HL-60/S4 treated with retinoic acid at 250 ng/mL for 4 days and 3 days (cell line): Measurements from ENCODE around the gene BAIAP3.

Experiments used
- in situ Hi-C: fragments of 300-500 bp; cut with MboI; formaldehyde crosslinking; loops from 2 replicates; pipeline ENCODE4 v1.7.0; 2022; ENCODE audit warnings: low sequenced_read_pairs

BAIAP3 gene

GRCh38 chr16:1298406-1298805 is 35.0 kb upstream of the BAIAP3 start:
- in situ Hi-C loops = no loop called here

- in situ Hi-C loops = no loop called here
These were observed 34.2 kb upstream of the BAIAP3 start for GRCh38 chr16:1299012-1299867.

- in situ Hi-C loops = no loop called here
These were observed 33.6 kb upstream of the BAIAP3 start for GRCh38 chr16:1299868-1300203.

GRCh38 chr16:1300664-1301476 is 32.6 kb upstream of the BAIAP3 start:
- in situ Hi-C loops = no loop called here

GRCh38 chr16:1301562-1301961 is 31.9 kb upstream of the BAIAP3 start:
- in situ Hi-C loops = no loop called here

GRCh38 chr16:1305823-1306222 is 27.6 kb upstream of the BAIAP3 start:
- in situ Hi-C loops = no loop called here

- in situ Hi-C loops = no loop called here
These were observed 27.1 kb upstream of the BAIAP3 start for GRCh38 chr16:1306334-1306733.

- in situ Hi-C loops = no loop called here
These were observed 25.1 kb upstream of the BAIAP3 start for GRCh38 chr16:1308036-1308976.

GRCh38 chr16:1308977-1309885 is 24.2 kb upstream of the BAIAP3 start, which contains the start of gene UBE2I:
UBE2I (plus strand) TSS chr16:1309636; CDS start chr16:1314031, 4,395 bp downstream.
- in situ Hi-C loops = no loop called here

- in situ Hi-C loops = no loop called here
These were observed 23.3 kb upstream of the BAIAP3 start for GRCh38 chr16:1309888-1310831.

GRCh38 chr16:1310832-1311200 is 22.6 kb upstream of the BAIAP3 start:
- in situ Hi-C loops = no loop called here

GRCh38 chr16:1311212-1311737 is 22.2 kb upstream of the BAIAP3 start:
- in situ Hi-C loops = no loop called here

GRCh38 chr16:1311738-1312466 is 21.5 kb upstream of the BAIAP3 start:
- in situ Hi-C loops = no loop called here

- in situ Hi-C loops = no loop called here
These were observed 21.0 kb upstream of the BAIAP3 start for GRCh38 chr16:1312467-1312816.

GRCh38 chr16:1312903-1313302 is 20.5 kb upstream of the BAIAP3 start:
- in situ Hi-C loops = no loop called here

- in situ Hi-C loops = no loop called here
These were observed 19.6 kb upstream of the BAIAP3 start for GRCh38 chr16:1313721-1314369.

GRCh38 chr16:1314399-1315068 is 18.9 kb upstream of the BAIAP3 start:
- in situ Hi-C loops = no loop called here
